Islet of Langerhans (tissue), 1 donor: Measurements from ENCODE around the gene OR5D18.
"Not testable (repeated sequence)": the region's sequence is repeated elsewhere in the genome, so short reads cannot be mapped to it uniquely, and the experiment has no call there.

ENCODE experiments used
- FAIRE-seq: peaks from one replicate; lab custom pipeline; 2011; peaks lifted over from hg19 to GRCh38; lab: Jason Lieb, UNC

OR5D18 gene

DNA sequence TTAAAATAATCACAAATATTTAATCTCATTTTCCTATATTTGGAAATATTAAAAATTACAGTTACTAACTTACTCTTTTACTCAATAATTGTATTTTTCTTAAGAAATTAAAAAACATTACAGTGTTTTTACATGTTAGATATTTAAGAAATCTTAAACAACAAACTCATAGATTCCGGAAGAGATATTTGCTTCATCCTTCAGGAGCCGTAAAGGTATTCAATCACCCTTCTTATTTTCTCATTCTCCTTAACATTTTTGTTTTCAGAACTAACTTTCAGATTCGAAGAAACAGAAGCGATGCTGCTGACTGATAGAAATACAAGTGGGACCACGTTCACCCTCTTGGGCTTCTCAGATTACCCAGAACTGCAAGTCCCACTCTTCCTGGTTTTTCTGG, at the start of gene OR5D18:
TSS of gene OR5D18 (plus strand) at position 301 of the 400 bp plus-strand sequence. CDS start at position 301, 0 bp downstream.
- no peak for FAIRE-seq

DNA sequence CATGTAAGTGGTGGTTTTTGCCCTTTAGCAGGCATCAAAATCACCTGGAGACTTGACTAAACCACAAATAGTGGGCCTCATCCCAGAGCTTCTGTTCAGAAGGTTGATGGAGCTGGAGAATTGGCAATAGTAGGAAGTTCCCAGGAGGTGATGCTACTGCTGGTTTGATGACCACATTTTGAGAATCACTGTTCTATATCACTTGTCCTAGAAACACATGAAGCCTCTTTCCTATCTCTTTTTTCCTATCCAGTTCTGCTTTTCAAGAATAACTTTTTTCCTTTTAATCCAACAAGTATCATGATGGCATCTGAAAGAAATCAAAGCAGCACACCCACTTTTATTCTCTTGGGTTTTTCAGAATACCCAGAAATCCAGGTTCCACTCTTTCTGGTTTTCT, 46.3 kb upstream of the OR5D18 start, which contains the start of gene OR5D13:
TSS of gene OR5D13 (plus strand) at position 301 of the 400 bp plus-strand sequence. CDS start at position 301, 0 bp downstream.
- no peak for FAIRE-seq

DNA sequence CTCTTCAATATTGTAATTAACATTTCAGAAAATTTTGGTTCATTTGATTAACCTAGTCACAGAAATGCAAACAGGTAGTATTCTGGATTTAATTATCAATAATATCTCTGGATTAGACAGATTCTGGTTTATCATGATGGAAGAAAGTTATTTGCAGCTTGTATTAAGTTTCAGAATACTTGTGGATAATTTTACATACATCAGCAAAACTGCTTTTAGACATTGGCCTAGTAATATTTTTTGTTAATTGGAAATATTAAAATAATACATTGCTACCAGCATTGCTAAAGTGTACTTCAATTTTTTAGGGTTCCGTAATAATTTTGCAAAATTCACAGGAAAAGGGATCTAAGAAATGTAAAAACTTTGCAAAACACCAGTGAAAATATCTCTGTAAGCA, 27.8 kb upstream of the OR5D18 start:
- FAIRE-seq: no peak

DNA sequence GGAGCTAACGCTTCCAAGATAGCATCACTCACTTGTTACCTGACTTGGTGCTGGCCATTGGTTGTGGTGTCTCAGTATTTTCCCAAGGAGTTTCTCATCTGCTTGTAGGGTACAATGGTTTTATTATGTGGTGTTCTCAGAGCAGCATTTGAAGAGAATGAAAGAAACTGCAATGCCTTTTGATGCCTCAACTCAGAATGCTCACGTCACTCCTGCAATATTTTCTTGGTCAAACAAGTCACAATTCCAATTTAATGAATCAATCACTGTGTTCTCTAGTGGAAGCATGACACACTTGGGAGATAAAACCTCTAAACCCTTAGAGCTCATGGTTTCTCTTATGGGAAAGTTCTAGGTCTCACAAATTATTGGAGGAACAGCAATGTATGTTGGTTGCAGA, 26.1 kb upstream of the OR5D18 start:
- no peak for FAIRE-seq

DNA sequence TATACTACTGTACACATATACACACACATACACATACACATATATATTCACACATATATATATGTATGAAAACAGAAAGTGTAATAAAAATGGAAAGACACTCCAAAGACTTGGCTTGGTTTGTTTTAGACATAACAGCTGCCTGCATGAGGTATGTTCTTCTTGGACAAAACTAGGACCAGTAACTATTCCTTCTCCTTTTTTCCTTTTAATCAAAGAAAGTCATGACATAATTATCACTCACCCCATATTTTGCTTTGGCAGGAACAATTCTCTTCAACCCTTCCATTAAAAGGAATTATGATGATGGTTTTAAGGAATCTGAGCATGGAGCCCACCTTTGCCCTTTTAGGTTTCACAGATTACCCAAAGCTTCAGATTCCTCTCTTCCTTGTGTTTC, 24.2 kb upstream of the OR5D18 start, which contains the start of gene OR5D14:
TSS of gene OR5D14 (plus strand) at position 301 of the 400 bp plus-strand sequence. CDS start at position 301, 0 bp downstream.
- no peak for FAIRE-seq

DNA sequence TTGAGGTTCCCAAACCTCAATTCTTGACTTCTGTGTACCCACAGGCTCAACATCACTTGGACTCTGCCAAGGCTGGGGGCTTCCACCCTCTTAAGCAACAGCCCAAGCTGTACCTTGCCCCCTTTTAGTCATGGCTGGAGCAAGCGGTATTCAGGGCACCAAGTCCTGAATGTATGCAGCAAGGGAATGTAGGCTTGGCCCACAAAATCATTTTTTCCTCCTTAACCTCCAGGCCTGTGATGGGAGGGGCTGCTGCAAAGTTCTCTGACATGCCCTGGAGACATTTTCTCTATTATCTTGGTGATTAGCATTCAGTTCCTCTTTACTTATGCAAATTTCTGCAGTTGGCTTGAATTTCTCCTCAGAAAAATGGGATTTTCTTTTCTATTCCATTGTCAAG, 13.2 kb upstream of the OR5D18 start:
- no peak for FAIRE-seq

DNA sequence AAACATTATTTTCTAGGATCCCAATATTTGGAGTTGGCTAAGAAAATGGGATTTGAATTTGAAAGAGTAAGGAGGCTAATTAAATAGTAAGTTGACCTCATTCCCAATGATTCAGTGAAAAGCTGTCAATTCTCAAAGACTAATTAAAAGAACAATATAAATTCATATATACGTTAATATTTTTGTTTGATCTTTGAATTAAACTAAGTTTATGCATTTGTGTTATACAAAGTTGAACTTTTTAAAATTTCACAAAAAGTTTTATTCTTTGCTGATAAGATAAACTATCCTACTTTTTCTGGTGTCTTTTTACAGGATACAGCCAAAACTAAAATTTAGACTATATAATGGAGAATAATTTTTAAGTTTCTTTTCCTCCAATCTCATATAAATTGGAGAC, 8.4 kb upstream of the OR5D18 start, which contains the start of gene OR5L1:
TSS of gene OR5L1 (plus strand) at position 301 of the 400 bp plus-strand sequence. CDS start 100 bp downstream, outside the sequence.
- FAIRE-seq: no peak

DNA sequence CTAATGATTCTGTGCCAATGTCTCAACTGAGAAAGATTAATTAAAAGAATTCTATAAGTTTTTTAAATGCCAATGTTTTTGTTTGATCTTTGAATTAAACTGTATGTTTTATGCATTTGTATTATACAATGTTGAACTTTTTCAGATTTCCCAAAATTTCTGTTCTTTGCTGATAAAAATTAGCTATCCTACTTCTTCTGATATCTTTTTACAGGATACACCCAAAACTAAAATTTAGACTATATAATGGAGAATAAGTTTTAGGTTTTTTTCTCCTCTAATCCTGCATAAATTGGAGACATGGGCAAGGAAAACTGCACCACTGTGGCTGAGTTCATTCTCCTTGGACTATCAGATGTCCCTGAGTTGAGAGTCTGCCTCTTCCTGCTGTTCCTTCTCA, 7.5 kb downstream of the OR5D18 start, which contains the start of gene OR5L2:
TSS of gene OR5L2 (plus strand) at position 301 of the 400 bp plus-strand sequence. CDS start at position 301, 0 bp downstream.
- no peak for FAIRE-seq

DNA sequence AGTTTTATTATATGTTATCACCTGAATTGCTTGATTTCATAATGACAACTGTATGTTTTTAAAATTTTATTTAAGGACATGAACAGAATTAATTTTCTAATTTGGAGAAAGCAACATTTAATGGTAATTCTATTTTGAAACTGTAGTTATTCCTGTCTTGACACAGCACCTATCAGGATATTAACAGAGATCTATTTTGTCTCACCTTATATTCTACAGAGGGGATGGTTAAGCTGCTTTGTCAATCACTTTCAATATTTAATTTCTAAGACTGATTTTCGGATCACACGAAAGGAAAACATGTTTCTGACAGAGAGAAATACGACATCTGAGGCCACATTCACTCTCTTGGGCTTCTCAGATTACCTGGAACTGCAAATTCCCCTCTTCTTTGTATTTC, 19.0 kb downstream of the OR5D18 start, which contains the start of gene OR5D16:
TSS of gene OR5D16 (plus strand) at position 301 of the 400 bp plus-strand sequence. CDS start at position 301, 0 bp downstream.
- FAIRE-seq: no peak

DNA sequence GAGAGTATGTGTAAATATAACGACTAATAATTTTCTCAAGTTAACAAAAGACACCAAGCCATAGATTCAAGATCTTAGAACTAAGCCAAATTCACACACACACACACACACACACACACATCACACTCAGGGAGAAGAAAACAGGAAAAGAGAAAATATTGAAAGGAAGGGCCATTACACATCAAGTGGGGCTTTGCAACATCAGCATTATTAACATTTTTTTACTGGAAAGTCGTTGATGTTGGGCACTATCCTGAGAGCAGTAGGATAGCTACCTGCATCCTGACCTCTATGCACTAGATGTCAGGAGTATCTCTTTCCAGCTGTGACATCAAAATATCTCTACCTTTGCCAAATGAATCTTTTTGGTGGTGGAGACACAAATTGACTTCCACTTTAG, 28.0 kb downstream of the OR5D18 start:
- no peak for FAIRE-seq

DNA sequence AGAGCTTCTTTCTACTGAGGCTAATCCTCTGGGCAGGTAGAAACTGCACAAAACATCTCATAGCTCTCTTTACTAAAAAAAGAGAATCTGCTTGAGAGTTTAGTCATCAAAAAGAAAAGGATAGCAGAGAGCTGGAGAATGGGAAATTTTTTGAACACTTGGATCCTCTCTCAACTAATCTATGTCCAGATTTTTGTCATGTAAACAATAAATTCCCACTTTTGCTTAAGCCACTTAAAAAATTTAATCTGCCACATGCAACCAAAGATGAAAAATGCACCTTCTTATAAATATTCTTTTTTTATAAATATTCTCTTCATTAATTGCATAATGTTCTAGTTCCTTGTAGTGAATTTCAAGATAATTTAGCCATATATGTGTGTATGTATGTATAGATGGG, 29.6 kb downstream of the OR5D18 start:
- FAIRE-seq: no peak

DNA sequence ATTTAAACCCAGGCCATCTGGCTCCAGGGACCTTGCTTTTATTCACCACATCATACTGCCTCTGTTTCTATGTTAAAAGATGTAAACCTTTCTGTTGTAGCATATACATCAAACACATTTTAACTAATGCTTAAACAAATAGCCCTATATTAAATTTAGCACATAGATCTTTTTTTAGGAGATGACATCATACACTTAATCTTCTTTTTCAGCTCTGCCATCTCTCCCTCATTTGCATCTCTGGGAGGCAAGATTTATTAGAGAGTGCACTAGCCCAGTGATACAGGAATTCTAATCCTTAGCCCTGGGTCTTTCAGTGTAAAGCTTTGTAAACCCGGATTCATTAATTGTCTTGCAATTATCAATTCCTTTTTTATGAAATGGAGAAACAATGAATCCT, 32.7 kb downstream of the OR5D18 start:
- FAIRE-seq: no peak

DNA sequence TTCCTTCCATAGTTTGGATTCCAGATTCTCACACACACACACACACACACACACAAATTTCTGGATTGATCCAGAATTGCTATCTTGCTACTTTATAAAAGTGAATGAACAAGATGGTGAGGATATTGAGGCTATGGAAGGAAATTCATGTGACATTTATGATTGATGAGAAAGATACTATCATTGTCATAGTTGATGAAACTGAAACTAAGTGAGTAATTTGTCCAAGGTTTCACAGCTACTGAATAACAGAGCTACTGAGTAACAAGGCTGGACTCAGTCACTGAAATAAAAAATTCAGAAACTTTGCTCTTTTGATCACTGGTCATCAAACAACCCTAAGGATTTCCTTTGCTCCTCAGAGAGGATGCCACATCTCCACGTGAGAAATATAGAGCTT, 35.3 kb downstream of the OR5D18 start:
- FAIRE-seq: no peak

DNA sequence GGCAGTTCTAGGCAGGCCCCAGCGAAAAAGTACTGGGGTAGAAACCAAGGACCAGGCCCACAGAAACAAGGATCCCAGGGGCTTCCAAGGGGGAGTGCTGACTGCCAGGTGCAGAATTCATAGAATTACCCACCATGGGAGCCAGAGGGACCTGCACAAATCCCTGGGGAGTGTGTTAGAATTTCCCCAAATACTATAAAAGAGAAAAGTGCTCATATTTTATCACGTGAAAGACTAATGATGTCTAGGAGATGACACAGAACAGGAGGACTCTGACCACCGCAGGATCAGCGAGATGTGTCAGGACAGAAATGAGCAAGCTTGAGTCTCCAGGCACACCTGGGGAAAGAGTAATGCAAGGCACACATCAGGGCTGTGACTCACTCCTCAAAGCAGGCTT, 47.9 kb downstream of the OR5D18 start:
- FAIRE-seq: not testable (repeated sequence)
